Neutrophil (primary cell): ENCODE data around the gene ZNF493.

Experiments
- H3K27ac ChIP-seq: fragments of 200-600 bp; sonication (generic); 2 replicates; pipeline ENCODE4 v1.5.1; 2016; ENCODE audit warnings: mild to moderate bottlenecking, moderate library complexity
- H3K27me3 ChIP-seq: fragments of 200-600 bp; sonication (generic); 2 replicates; pipeline ENCODE4 v1.6.0; 2016; ENCODE audit warnings: mild to moderate bottlenecking
- H3K36me3 ChIP-seq: fragments of 200-600 bp; sonication (generic); 2 replicates; pipeline ENCODE4 v1.5.1; 2017
- H3K4me1 ChIP-seq, 2 experiments: fragments of 200-600 bp in 1 of 2; sonication (generic) in 1 of 2; 1 replicate in 1 of 2; 2 replicates in 1 of 2; pipeline versions ENCODE4 v1.5.1 to v1.6.1; 2013 to 2016; ENCODE audit warnings: low read depth in 1 of 2, low read length in 1 of 2, mild to moderate bottlenecking in 1 of 2, moderate library complexity in 1 of 2; ENCODE audit not compliant: control insufficient read depth in 1 of 2, insufficient read depth in 1 of 2
- H3K4me3 ChIP-seq, 2 experiments: fragments of 200-600 bp in 1 of 2; sonication (generic) in 1 of 2; 1 replicate in 1 of 2; 2 replicates in 1 of 2; pipeline ENCODE4 v1.5.1; 2013 to 2016; ENCODE audit warnings: low read depth in 1 of 2, low read length in 1 of 2, mild to moderate bottlenecking in 1 of 2, moderate library complexity in 1 of 2
- H3K9me3 ChIP-seq: fragments of 200-600 bp; sonication (generic); 2 replicates; pipeline ENCODE4 v1.5.1; 2016
- CTCF ChIP-seq: fragments of 200-600 bp; sonication (generic); IDR thresholded peaks from 2 replicates; pipeline ENCODE4 v1.5.1; 2016; ENCODE audit warnings: antibody characterized with exemption

ZNF493 gene

GRCh38 chr19:21463449-21464105 lies 66.6 kb downstream of the ZNF493 start:
- H3K4me1 ChIP-seq = peaks cover 9 to 10% of the 10 kb centered on the region in 2 experiments
- H3K9me3 ChIP-seq = no peaks in the 10 kb centered on the region
- no peaks in the 10 kb centered on the region for H3K36me3 ChIP-seq
- no peaks in the 10 kb centered on the region for H3K27me3 ChIP-seq
- peak overlapping the region; percentile 56 to 59 for H3K4me3 ChIP-seq
- H3K27ac ChIP-seq = no peak overlapping the region
- no peak for TF ChIP-seq CTCF

GRCh38 chr19:21466627-21467026 lies 69.7 kb downstream of the ZNF493 start:
- Histone ChIP-seq H3K27ac (no peak overlapping the region), H3K9me3 (no peaks in the 10 kb centered on the region), H3K4me1 (peaks cover 9 to 10% of the 10 kb centered on the region in 2 experiments), H3K4me3 (no peak overlapping the region), H3K36me3 (no peaks in the 10 kb centered on the region), H3K27me3 (no peaks in the 10 kb centered on the region)
- no peak for TF ChIP-seq CTCF

GRCh38 chr19:21468791-21469190 lies 71.9 kb downstream of the ZNF493 start:
- Histone ChIP-seq H3K27ac (no peak overlapping the region), H3K4me3 (no peak overlapping the region), H3K27me3 (no peaks in the 10 kb centered on the region), H3K36me3 (no peaks in the 10 kb centered on the region), H3K4me1 (peaks cover 2% of the 10 kb centered on the region in 2 experiments), H3K9me3 (no peaks in the 10 kb centered on the region)
- no peak for TF ChIP-seq CTCF

GRCh38 chr19:21472507-21472906 lies 75.6 kb downstream of the ZNF493 start:
- no peaks in the 10 kb centered on the region for H3K9me3 ChIP-seq
- H3K27me3 ChIP-seq = no peaks in the 10 kb centered on the region
- peaks cover 13 to 16% of the 10 kb centered on the region in 2 experiments for H3K4me1 ChIP-seq
- H3K4me3 ChIP-seq = no peak overlapping the region
- no peak overlapping the region for H3K27ac ChIP-seq
- TF ChIP-seq CTCF = no peak
- no peaks in the 10 kb centered on the region for H3K36me3 ChIP-seq

GRCh38 chr19:21474671-21475181 lies 77.8 kb downstream of the ZNF493 start:
- H3K9me3 ChIP-seq = no peaks in the 10 kb centered on the region
- H3K4me1 ChIP-seq = peaks cover 13 to 16% of the 10 kb centered on the region in 2 experiments
- H3K27me3 ChIP-seq = no peaks in the 10 kb centered on the region
- peak; percentile 16 for TF ChIP-seq CTCF
- no peaks in the 10 kb centered on the region for H3K36me3 ChIP-seq
- peak overlapping the region; percentile 60 to 66 for H3K4me3 ChIP-seq
- H3K27ac ChIP-seq = peak overlapping the region; percentile 27
